AG04449 (cell line): ENCODE measurements around the gene MITF.

Experiments used
- CTCF ChIA-PET: fragments of 350-600 bp; formaldehyde crosslinking; extraction: SDS; loops from one replicate; lab custom pipeline; 2021; ENCODE audit warnings: antibody characterized with exemption; lab: Yijun Ruan, JAX
- POLR2A ChIA-PET: fragments of 400-600, 350-600 bp; formaldehyde crosslinking; extraction: SDS; loops from one replicate; lab custom pipeline; 2020; ENCODE audit warnings: antibody characterized with exemption, inconsistent platforms; lab: Yijun Ruan, JAX
- DNase-seq: peaks from one replicate; pipeline ENCODE4 v3.0.0-alpha.2; 2010; ENCODE audit warnings: low read depth, low spot score
- H3K4me3 ChIP-seq: 2 replicates; pipeline ENCODE4 v1.5.1; 2011; ENCODE audit warnings: low read depth, mild to moderate bottlenecking, control low read depth, low read length
- CTCF ChIP-seq: IDR thresholded peaks from one replicate; pipeline ENCODE4 v1.5.1; 2011; ENCODE audit warnings: mild to moderate bottlenecking, moderate library complexity, low read length, control low read depth, inconsistent platforms; ENCODE audit not compliant: insufficient read depth; ENCODE audit errors: missing control alignments

MITF gene

GRCh38 chr3:69767571-69767970 lies 28.3 kb downstream of the MITF start:
- no peak overlapping the region for H3K4me3 ChIP-seq
- TF ChIP-seq CTCF: no peak
- no peak for DNase-seq
- CTCF ChIA-PET: no interaction called here
- POLR2A ChIA-PET: no interaction called here

- DNase-seq: no peak
- TF ChIP-seq CTCF: no peak
- no peak overlapping the region for H3K4me3 ChIP-seq
- ChIA-PET CTCF (no interaction called here), POLR2A (no interaction called here)
Observed at GRCh38 chr3:69768438-69768837, 29.2 kb downstream of the MITF start.

GRCh38 chr3:69770219-69770618 lies 31.0 kb downstream of the MITF start:
- DNase-seq: no peak
- POLR2A ChIA-PET: no interaction called here
- H3K4me3 ChIP-seq: no peak overlapping the region
- TF ChIP-seq CTCF: no peak
- CTCF ChIA-PET: no interaction called here

- ChIA-PET POLR2A (interaction anchor here (1.1 kb wide), 1 partner anchor 32 kb away, joined by 5 read pairs; the partner anchor contains the start of gene MITF), CTCF (interaction anchor here (1.6 kb wide), 1 partner anchor 9 kb away, joined by 3 read pairs; no protein-coding TSS in a partner anchor)
- no peak overlapping the region for H3K4me3 ChIP-seq
- no peak for TF ChIP-seq CTCF
- no peak for DNase-seq
Observed at GRCh38 chr3:69770976-69771634, 31.8 kb downstream of the MITF start.

- CTCF ChIA-PET: interaction anchor here (1.6 kb wide), 1 partner anchor 8 kb away, joined by 3 read pairs; no protein-coding TSS in a partner anchor
- DNase-seq: no peak
- TF ChIP-seq CTCF: no peak
- POLR2A ChIA-PET: no interaction called here
- no peak overlapping the region for H3K4me3 ChIP-seq
Observed at GRCh38 chr3:69772152-69772867, 33.0 kb downstream of the MITF start.

GRCh38 chr3:69774029-69774428 lies 34.8 kb downstream of the MITF start:
- no peak for DNase-seq
- H3K4me3 ChIP-seq: no peak overlapping the region
- CTCF ChIA-PET: interaction anchor here (1.3 kb wide), 1 partner anchor 18 kb away, joined by 3 read pairs; no protein-coding TSS in a partner anchor
- POLR2A ChIA-PET: no interaction called here
- TF ChIP-seq CTCF: no peak
